ENCODE results near the gene MT1A. TPM values are rescaled to one million over a fixed set of nuclear protein-coding genes. Genes with fewer than 3 reads are reported as not detected.

The MT1A gene
- total and polyA plus RNA-seq, 2 of the 8 experiments (the other 6 are each of a cell fraction or from before 2014, with no cell fraction given): not detected

DNA sequence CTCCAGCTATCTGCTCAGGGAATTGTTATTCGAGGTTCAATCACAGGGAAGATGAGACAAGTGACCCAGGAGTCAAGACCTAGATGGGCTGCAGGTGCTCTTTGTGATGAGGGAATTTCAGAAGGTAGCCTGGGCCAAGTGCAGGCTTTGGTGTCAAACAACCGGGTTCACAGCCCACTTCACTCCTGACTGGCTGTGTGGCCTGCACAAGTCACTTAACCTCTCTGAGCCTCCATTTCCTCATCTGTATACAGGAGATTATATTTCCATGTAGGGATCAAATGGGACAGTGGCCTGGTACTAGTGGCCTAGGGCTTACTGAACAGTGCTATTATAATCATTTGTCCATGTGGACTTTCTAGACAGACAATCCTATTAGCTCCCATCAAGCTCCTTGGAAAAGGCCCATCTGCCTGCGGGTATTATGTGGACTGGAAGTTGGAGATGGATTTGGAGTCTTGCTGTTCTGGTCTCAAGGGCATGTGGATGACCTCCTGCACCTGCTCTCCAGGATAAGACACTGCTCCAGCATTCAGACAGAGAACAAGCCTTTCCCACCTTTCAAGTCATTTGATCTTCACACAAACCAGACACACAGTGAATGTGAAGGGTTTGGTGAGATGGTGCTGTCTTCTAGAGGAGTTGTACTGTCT lies 40.7 kb downstream of the MT1A start:
- Histone ChIP-seq H2AK5ac (ENCODE audit: low read depth, low read length) (no peak overlapping the region), H3K14ac (ENCODE audit: insufficient read length) (no peak overlapping the region), H3K4me1 (replicated peaks in 1 of 4; ENCODE audit: control insufficient read depth in 3 of 4, insufficient read depth in 4 of 4, low read length in 3 of 4) (peaks cover 0 to 32% (median 12%) of the 10 kb centered on the region in 4 experiments; a peak in 6 of 7 replicates), H3K4ac (replicated peaks; ENCODE audit: insufficient read length, low read depth, low read length) (no peak overlapping the region), H4K20me1 (replicated peaks in 1 of 2; ENCODE audit: control insufficient read depth in 1 of 2, insufficient read depth in 2 of 2, low read length in 2 of 2) (peaks cover 0 to 1% of the 10 kb centered on the region in 2 experiments), H3K4me3 (ENCODE audit: extremely low read depth in 1 of 4, insufficient read depth in 2 of 4, low read depth in 3 of 4, low read length in 4 of 4) (no peak overlapping the region), H3K23ac (ENCODE audit: insufficient read length) (no peak overlapping the region), H3K56ac (replicated peaks; ENCODE audit: insufficient read length, low read depth, low read length) (no peak overlapping the region), H4K8ac (ENCODE audit: extremely low read depth, insufficient read depth, low read length) (no peak overlapping the region), H4K91ac (replicated peaks; ENCODE audit: insufficient read length, low read length) (no peak overlapping the region), H3K9ac (replicated peaks in 1 of 4; ENCODE audit: extremely low read depth in 1 of 4, low read depth in 3 of 4, low read length in 3 of 4) (no peak overlapping the region), H3K9me3 (ENCODE audit: insufficient read depth in 2 of 2, low read depth in 1 of 2, low read length in 1 of 2) (no peaks in the 10 kb centered on the region), H2BK15ac (ENCODE audit: low read length) (no peak overlapping the region), H3K4me2 (ENCODE audit: insufficient read depth in 1 of 2, low read depth in 2 of 2, low read length in 2 of 2) (no peak overlapping the region), H2AFZ (ENCODE audit: low read length) (no peak overlapping the region), H3K79me2 (ENCODE audit: control insufficient read depth in 1 of 2, insufficient read depth in 2 of 2, low read length in 2 of 2) (no peaks in the 10 kb centered on the region), H3K23me2 (ENCODE audit: low read depth, low read length) (peaks cover 10% of the 10 kb centered on the region), H3K27ac (ENCODE audit: low read depth, low read length) (no peak overlapping the region), H3K27me3 (replicated peaks in 1 of 4; ENCODE audit: control insufficient read depth in 3 of 4, extremely low read depth in 1 of 4, insufficient read depth in 3 of 4, low read length in 3 of 4) (peaks cover 0 to 61% (median 34%) of the 10 kb centered on the region in 4 experiments; a peak in 5 of 7 replicates), H4K5ac (ENCODE audit: insufficient read length, low read depth, low read length) (no peak overlapping the region), H3K79me1 (ENCODE audit: low read depth, low read length) (no peaks in the 10 kb centered on the region; the same call in 1 of the 2 replicates), H2BK5ac (ENCODE audit: low read depth, low read length) (no peak overlapping the region), H2BK12ac (ENCODE audit: low read depth, low read length) (no peak overlapping the region), H2BK20ac (ENCODE audit: low read length) (no peak overlapping the region), H3K36me3 (ENCODE audit: control insufficient read depth in 2 of 4, insufficient read depth in 4 of 4, low read length in 3 of 4) (peaks cover 0 to 3% (median 0%) of the 10 kb centered on the region in 4 experiments; a peak in 1 of 8 replicates), H2BK120ac (replicated peaks; ENCODE audit: low read depth, low read length) (no peak overlapping the region), H3K18ac (ENCODE audit: extremely low read depth, low read length) (no peak overlapping the region)
- 83% methylated on average over 3 of the region's 3 CpGs; no CpG with 5 or more reads in 1 of the 2 experiments for WGBS, 2 experiments (ENCODE audit: extremely low coverage in 1 of 2, insufficient coverage in 1 of 2, insufficient read length in 1 of 2, insufficient replicate concordance in 2 of 2, low coverage in 1 of 2, low lambda C conversion rate in 2 of 2, missing lambda C conversion rate in 1 of 2)
- DNase-seq (ENCODE audit: low read depth in 1 of 2, low spot score in 2 of 2) (no peak), FAIRE-seq (no peak)
- CTCF ChIA-PET (ENCODE audit: partially characterized antibody): interaction anchor here (0.6 to 6.0 kb wide), 6 partner anchors 9 to 989 kb away, joined by 3 to 57 read pairs (median 6); partner anchors contain the start of gene MT1H
- POLR2A ChIA-PET (ENCODE audit: partially characterized antibody): interaction anchor here (1.0 to 12.9 kb wide), 3 partner anchors 11 to 54 kb away, joined by 4 to 205 read pairs (median 6); partner anchors contain the start of genes MT1E, MT1G and MT1H
- TF ChIP-seq CBX5 (IDR thresholded peaks at IDR 0.05; ENCODE audit: low read depth, low read length) (no peak), CEBPB (IDR thresholded peaks at IDR 0.05; ENCODE audit: low read depth, low read length) (no peak), RFX5 (IDR thresholded peaks at IDR 0.05; ENCODE audit: borderline replicate concordance, low read depth, low read length) (no peak), SP2 (IDR thresholded peaks at IDR 0.05; ENCODE audit: low read length) (no peak), RXRA (IDR thresholded peaks at IDR 0.05; ENCODE audit: insufficient read depth, low read depth, low read length) (no peak), SIRT6 (IDR thresholded peaks at IDR 0.05; ENCODE audit: low read length) (no peak), POLR2AphosphoS5 (IDR thresholded peaks at IDR 0.05; ENCODE audit: low read depth, low read length) (no peak), EP300 (IDR thresholded peaks at IDR 0.05; ENCODE audit: borderline replicate concordance in 1 of 2, low read depth in 2 of 2, low read length in 2 of 2) (no peak)
- TF ChIP-seq, protein P1, sequence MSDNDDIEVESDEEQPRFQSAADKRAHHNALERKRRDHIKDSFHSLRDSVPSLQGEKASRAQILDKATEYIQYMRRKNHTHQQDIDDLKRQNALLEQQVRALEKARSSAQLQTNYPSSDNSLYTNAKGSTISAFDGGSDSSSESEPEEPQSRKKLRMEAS (IDR thresholded peaks at IDR 0.05): no peak

Measured in H1 (cell line).